NCI-H2081 treated with DMSO at 0.1 percent for 48 hours (cell line): ENCODE data around the gene MEST.
"Not testable (repeated sequence)": the region's sequence is repeated elsewhere in the genome, so short reads cannot be mapped to it uniquely, and the experiment has no call there.

Source experiments
- DNase-seq: peaks from one replicate; lab custom pipeline; 2025; lab: John Stamatoyannopoulos, UW

MEST gene

DNA sequence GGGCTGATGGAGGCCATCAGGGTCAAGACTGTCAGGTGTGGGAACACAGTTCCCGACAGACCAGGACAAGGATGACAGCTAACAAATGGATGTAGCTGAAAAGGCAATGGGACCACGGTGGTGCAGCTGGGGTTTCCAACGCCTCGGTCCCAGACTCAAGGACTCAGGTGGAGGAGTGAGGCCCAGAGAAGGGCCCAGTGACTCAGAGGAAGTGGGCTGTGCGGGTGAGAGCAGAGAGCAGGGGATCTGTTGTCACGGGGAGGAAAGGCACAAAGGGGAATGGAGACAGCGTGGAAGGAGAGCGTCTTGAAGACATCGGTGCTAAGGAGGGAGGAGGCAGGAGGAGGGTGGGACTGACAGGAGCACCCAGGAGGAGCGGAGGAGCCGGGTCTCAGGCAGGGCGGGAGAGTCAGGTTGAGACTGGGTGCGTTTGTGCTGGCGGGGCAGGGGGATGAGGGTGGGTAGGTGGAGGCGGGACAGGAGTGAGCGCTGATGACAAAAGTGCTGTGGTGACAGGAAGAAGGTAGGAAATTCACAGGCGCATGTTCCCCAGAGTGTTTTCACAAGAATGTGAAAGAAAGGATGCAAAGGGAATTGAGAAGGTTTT is 31.7 kb downstream of the MEST start:
- DNase-seq = not testable (repeated sequence)

DNA sequence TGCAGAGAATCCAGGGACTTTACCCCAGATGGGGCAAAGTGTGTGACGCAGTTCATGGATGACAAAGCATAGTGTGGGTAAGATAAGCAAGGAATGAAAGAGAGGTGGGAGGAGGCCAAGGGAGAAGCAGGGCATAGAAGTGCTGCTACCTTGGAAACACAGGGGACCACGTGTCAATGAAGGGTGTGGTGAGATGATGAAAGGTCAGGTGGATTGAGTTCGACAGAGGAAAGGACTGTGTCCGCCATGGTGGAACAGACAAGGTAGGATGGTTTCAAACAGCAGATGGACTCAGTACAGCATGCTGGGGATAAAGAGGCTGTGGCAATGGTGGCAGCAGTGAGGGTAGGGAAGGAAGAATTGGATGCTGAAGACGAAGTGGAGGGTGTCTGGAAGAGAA is 32.7 kb downstream of the MEST start:
- no peak for DNase-seq

DNA sequence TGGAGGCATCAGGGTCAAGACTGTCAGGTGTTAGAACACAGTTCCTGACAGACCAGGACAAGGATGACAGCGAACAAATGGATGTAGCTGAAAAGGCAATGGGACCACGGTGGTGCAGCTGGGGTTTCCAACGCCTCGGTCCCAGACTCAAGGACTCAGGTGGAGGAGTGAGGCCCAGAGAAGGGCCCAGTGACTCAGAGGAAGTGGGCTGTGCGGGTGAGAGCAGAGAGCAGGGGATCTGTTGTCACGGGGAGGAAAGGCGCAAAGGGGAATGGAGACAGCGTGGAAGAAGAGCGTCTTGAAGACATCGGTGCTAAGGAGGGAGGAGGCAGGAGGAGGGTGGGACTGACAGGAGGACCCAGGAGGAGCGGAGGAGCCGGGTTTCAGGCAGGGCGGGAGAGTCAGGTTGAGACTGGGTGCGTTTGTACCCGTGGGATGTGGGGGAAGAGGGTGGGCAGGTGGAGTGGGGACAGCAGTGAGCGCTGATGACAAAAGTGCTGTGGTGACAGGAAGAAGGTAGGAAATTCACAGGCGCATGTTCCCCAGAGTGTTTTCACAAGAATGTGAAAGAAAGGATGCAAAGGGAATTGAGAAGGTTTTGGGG is 36.0 kb downstream of the MEST start:
- DNase-seq = not testable (repeated sequence)

DNA sequence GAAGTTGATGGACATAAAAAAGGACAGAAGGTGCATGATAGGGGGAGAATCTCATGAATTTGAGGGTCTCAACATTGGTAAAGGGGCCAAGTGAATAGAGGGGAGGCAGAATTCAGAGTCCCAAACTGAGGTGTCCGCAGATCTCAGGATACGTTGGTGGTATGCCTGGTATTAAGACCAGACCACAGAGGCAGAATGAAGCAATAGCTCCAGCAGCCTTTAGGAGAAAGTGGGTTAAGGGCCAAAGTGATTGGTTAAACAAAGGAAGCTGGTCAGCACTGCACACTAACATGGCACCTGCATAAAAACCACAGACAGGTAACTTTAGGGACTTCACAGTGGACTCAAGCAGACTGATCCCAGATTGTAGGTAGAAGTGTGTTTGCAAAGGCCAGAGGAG is 37.5 kb downstream of the MEST start:
- DNase-seq = no peak

DNA sequence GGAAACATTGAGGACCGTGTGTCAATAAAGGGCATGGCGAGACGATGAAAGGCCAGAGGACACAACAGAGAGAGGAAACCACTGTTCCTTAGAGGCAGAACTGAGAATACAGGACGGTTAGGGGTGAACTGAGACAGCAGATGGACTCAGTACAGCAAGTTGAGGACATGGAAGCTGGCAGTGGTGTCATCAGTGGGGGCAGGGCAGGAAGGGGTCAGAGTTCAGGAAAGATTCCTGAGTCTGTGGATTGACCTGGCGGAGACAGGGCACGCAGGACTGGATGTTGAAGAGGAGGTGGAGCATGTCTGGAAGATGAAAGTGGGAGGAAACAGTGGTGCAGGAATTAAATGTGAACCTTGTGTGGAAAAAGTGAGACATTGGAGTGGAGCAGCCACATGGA is 46.0 kb downstream of the MEST start:
- not testable (repeated sequence) for DNase-seq

DNA sequence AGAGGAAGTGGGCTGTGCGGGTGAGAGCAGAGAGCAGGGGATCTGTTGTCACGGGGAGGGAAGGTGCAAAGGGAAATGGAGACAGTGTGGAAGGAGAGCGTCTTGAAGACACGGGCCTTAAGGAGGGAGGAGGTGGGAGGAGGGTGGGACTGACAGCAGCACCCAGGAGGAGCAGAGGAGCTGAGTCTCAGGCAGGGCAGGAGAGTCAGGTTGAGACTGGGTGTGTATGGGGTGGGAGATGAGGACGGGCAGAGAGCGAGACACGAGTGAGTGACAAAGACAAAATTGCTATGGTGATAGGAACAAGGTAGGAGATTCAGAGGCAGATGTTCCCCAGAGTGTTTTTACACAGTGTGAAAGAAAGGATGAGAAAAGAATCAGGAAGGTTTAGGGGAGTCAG is 49.4 kb downstream of the MEST start:
- not testable (repeated sequence) for DNase-seq

DNA sequence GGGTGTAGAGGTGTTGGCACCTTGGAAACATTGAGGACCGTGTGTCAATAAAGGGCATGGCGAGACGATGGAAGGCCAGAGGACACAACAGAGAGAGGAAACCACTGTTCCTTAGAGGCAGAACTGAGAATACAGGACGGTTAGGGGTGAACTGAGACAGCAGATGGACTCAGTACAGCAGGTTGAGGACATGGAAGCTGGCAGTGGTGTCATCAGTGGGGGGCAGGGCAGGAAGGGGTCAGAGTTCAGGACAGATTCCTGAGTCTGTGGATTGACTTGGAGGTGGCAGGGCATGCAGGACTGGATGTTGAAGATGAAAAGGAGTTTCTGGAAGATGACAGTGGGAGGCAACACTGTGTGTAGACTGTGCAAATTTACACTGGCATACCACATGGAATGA is 50.4 kb downstream of the MEST start:
- not testable (repeated sequence) for DNase-seq

DNA sequence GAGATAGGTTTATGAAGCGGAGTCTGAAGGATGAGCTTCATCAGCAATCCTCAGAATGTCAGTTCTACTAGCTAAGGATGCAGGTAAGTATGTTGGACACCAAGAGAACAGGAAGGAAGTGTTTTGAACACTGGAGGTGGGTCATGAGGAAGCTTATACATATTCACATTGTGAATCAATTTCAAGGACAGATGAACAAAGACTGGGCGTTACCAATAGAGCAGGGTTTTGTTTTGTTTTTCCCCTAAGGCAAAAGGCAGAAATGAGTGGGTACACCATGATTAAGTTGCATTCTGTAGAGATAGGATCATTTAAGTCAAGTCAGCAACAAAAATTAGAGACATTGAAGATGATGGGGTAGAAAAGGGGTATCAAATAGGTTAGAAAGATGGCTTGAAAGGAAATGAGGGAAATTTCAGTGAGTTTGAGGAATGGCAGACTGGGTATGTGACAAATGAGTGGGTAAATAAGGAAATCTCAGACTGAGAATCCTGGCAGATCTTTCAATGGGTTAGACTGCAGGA is 51.7 kb downstream of the MEST start:
- no peak for DNase-seq

DNA sequence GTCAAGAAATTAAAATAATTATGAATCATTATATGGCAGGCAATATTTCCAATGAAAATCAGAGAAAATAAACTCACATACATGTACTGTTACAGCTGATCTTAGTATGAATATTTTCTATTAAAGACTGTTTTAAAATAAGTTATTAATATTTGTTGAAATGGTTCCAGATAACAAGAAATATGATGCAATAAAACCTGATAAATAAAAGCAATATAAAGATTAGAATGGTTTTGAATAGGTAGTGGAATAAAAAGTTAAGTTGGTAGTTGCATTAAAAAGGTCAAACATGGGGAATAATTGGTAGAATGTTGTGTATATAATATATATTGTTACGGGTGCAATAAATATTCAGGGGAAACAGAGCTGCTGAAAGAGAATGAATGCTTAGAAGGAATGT is 52.5 kb downstream of the MEST start:
- no peak for DNase-seq

DNA sequence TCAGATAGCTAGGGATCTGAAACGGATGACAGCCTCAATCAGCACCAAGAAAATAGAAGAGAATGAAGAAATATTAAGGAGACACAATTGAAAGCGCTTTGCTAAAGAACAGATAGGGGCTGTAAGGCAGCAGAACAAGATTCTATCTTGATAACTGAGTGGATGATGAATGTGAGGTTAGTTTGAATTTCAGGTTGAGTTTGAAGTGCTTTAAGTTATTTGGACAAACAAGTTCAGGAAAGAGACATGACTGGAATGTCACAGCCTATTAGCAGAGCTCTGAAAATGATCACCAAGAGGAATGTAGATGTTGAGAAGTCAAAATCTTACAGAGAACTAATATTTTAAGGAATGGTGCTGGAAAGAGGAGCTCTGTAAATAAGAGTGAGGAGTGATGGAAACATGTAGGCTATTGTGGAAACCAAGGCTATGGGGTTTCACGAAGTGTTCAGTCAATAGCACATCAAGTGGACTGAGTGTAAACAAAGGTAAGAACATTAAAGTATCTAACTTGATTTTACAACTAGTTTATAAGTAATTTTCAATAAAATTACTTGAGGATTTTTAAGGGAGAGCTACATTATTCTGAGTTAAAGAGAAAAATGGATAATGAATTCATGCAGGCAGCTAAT is 61.6 kb downstream of the MEST start:
- DNase-seq = no peak

DNA sequence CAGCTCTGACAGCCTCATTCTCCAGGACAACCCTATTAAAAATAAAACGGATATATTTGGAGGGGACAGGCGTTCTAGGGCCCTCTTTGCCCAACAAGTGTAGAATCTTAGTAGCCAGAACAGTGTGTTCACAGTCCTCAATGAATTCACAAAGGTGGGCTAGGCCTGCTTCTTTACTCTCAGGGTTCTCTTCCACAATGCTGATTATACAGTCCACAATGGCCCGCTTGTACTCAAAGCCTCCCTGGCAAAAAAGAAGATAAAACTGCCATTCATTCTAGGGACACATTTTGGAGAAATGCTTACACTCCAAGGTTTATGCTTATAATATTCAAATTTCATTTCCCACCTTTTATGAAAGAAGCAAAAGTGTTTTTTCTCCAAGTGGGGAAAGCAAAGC is 62.6 kb downstream of the MEST start:
- no peak for DNase-seq
